Peyer's patch (tissue), 4 donors: Measurements from ENCODE around the gene POMT2. TPM values are rescaled to one million over a fixed set of nuclear protein-coding genes. Genes with fewer than 3 reads are reported as not detected.
"Not testable (repeated sequence)": the region's sequence is repeated elsewhere in the genome, so short reads cannot be mapped to it uniquely, and the experiment has no call there.

ENCODE experiments used
- DNase-seq, 3 donors: peaks; one replicate each; pipeline ENCODE4 v3.0.0-alpha.2; 2017 to 2019
- H3K27ac ChIP-seq, 4 donors: fragments of 200-600 bp; sonication (generic); one replicate each; pipeline ENCODE4 v1.5.1; 2016 to 2019
- H3K27me3 ChIP-seq, 2 donors: fragments of 200-600 bp; sonication (generic); one replicate each; pipeline ENCODE4 v1.5.1; 2019
- H3K36me3 ChIP-seq, 3 donors: fragments of 200-600 bp; sonication (generic); one replicate each; pipeline ENCODE4 v1.5.1; 2016 to 2019
- H3K4me1 ChIP-seq, 4 donors: fragments of 200-600 bp; sonication (generic); one replicate each; pipeline ENCODE4 v1.5.1; 2016 to 2019
- H3K4me3 ChIP-seq, 4 donors: fragments of 200-600 bp; sonication (generic); 1 replicate in 3 of 4; 2 replicates in 1 of 4; pipeline ENCODE4 v1.5.1; 2016 to 2019; ENCODE audit warnings: mild to moderate bottlenecking in 1 of 4
- H3K9me3 ChIP-seq, 4 donors: fragments of 200-600 bp; sonication (generic); one replicate each; pipeline ENCODE4 v1.5.1; 2016 to 2019; ENCODE audit warnings: mild to moderate bottlenecking in 1 of 4
- POLR2A ChIP-seq, 2 donors: fragments of 450-650 bp; IDR thresholded peaks; one replicate each; pipeline ENCODE4 v1.5.1; 2017; ENCODE audit warnings: antibody characterized with exemption in 2 of 2, mild to moderate bottlenecking in 2 of 2, moderate library complexity in 2 of 2
- total RNA-seq, 4 donors: library from RNA; depleted of rRNA; stranded (reverse); fragments of >200 nt; gene quantifications; one replicate each; pipeline ENCODE4 v1.1.0, GENCODE V29; 2016
- TF ChIP-seq, protein P1 (sequence below), 6 experiments: fragments of 450-650 bp in 4 of 6; fragments of 200-600 bp in 2 of 6; sonication (generic) in 1 of 6; IDR thresholded peaks; one replicate each; pipeline ENCODE4 v1.5.1; 2017 to 2019; ENCODE audit warnings: antibody characterized with exemption in 6 of 6, mild to moderate bottlenecking in 3 of 6, moderate library complexity in 1 of 6

The POMT2 gene
- total RNA-seq, 4 donors from 2014 or later = 19.0 to 43.0 (median 31.6) TPM

GRCh38 chr14:77337880-77338279 is 17.2 kb upstream of the POMT2 start:
- no peak for DNase-seq
- Histone ChIP-seq H3K27me3 (no peaks in the 10 kb centered on the region), H3K27ac (no peak overlapping the region), H3K36me3 (peaks cover 0 to 24% (median 0%) of the 10 kb centered on the region in 3 donors), H3K4me1 (no peaks in the 10 kb centered on the region), H3K9me3 (no peaks in the 10 kb centered on the region), H3K4me3 (no peak overlapping the region)
- TF ChIP-seq, protein P1, sequence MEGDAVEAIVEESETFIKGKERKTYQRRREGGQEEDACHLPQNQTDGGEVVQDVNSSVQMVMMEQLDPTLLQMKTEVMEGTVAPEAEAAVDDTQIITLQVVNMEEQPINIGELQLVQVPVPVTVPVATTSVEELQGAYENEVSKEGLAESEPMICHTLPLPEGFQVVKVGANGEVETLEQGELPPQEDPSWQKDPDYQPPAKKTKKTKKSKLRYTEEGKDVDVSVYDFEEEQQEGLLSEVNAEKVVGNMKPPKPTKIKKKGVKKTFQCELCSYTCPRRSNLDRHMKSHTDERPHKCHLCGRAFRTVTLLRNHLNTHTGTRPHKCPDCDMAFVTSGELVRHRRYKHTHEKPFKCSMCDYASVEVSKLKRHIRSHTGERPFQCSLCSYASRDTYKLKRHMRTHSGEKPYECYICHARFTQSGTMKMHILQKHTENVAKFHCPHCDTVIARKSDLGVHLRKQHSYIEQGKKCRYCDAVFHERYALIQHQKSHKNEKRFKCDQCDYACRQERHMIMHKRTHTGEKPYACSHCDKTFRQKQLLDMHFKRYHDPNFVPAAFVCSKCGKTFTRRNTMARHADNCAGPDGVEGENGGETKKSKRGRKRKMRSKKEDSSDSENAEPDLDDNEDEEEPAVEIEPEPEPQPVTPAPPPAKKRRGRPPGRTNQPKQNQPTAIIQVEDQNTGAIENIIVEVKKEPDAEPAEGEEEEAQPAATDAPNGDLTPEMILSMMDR (IDR thresholded peaks at IDR 0.05) = no peak
- no peak for TF ChIP-seq POLR2A (IDR thresholded peaks at IDR 0.05)

- not testable (repeated sequence) for H3K4me1 ChIP-seq, H3K27ac ChIP-seq, H3K27me3 ChIP-seq, H3K4me3 ChIP-seq, H3K9me3 ChIP-seq, DNase-seq
- peaks cover 0 to 22% (median 0%) of the 10 kb centered on the region in 3 donors for H3K36me3 ChIP-seq
Measured at GRCh38 chr14:77337255-77337654, 16.6 kb upstream of the POMT2 start.

DNA sequence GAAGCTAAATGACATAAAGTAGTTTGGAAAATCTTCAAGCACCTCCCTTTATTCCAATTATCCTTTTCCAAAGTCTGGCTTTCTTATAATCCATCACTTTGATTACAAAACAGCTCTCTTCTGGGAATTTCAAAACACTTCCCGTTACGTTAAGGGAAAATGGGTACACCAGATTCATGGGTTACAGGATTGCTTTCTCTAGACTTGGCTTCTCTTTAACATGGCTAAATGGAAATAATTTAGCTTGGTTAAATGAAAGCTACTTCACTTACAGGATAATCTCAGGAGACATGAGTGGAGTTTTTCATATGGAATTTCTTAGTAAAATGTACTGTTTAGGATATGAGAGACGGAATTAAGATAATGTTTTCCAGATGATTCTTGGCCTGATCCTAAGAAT is 14.9 kb upstream of the POMT2 start:
- Histone ChIP-seq H3K9me3 (no peaks in the 10 kb centered on the region), H3K4me1 (no peaks in the 10 kb centered on the region), H3K27ac (no peak overlapping the region), H3K27me3 (no peaks in the 10 kb centered on the region), H3K36me3 (peaks cover 0 to 6% (median 0%) of the 10 kb centered on the region in 3 donors), H3K4me3 (no peak overlapping the region)
- TF ChIP-seq, protein P1 (IDR thresholded peaks at IDR 0.05) = no peak
- no peak for TF ChIP-seq POLR2A (IDR thresholded peaks at IDR 0.05)
- DNase-seq = no peak

GRCh38 chr14:77329872-77330271 is 9.2 kb upstream of the POMT2 start:
- TF ChIP-seq, protein P1 (IDR thresholded peaks at IDR 0.05) = no peak
- no peaks in the 10 kb centered on the region for H3K4me1 ChIP-seq
- H3K27me3 ChIP-seq = no peaks in the 10 kb centered on the region
- DNase-seq = no peak
- no peaks in the 10 kb centered on the region for H3K36me3 ChIP-seq
- H3K27ac ChIP-seq = no peak overlapping the region
- H3K9me3 ChIP-seq = no peaks in the 10 kb centered on the region
- no peak overlapping the region for H3K4me3 ChIP-seq

DNA sequence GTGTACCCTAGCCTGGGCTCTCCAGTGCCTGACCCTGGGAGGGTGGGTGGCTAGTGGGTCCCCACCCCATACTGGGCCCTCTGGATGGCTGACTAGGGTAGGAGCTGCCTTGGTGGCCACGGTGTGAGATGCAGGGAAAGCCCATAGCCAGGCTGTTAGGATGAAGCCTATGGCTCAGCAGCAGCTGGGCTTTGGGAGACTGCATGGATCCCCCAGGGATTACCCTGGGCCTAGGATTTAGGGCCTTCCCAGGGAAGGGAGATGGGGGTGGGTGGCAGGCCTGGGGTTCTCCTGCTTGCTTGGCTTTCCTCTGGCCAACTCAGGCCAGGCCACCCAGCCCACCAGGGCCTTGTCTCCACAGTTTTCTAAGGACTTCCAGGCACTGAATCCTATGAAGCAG is 6.4 kb upstream of the POMT2 start:
- DNase-seq = no peak
- peaks cover 0 to 5% (median 0%) of the 10 kb centered on the region in 4 donors for H3K4me1 ChIP-seq
- H3K27ac ChIP-seq = no peak overlapping the region
- no peaks in the 10 kb centered on the region for H3K9me3 ChIP-seq
- H3K4me3 ChIP-seq = no peak overlapping the region
- no peaks in the 10 kb centered on the region for H3K36me3 ChIP-seq
- no peaks in the 10 kb centered on the region for H3K27me3 ChIP-seq
- TF ChIP-seq, protein P1 (IDR thresholded peaks at IDR 0.05) = no peak
- TF ChIP-seq POLR2A (IDR thresholded peaks at IDR 0.05) = no peak

- H3K36me3 ChIP-seq = no peaks in the 10 kb centered on the region
- no peak overlapping the region for H3K4me3 ChIP-seq
- no peak for DNase-seq
- TF ChIP-seq, protein P1 (IDR thresholded peaks at IDR 0.05) = no peak
- TF ChIP-seq POLR2A (IDR thresholded peaks at IDR 0.05) = no peak
- H3K4me1 ChIP-seq = peaks cover 0 to 7% (median 0%) of the 10 kb centered on the region in 4 donors
- H3K27ac ChIP-seq = no peak overlapping the region
- no peaks in the 10 kb centered on the region for H3K9me3 ChIP-seq
- H3K27me3 ChIP-seq = no peaks in the 10 kb centered on the region
Measured at GRCh38 chr14:77325746-77326094, 5.0 kb upstream of the POMT2 start.
